H1 (cell line): ENCODE data around the gene TPSAB1. TPM values are rescaled to one million over a fixed set of nuclear protein-coding genes. Genes with fewer than 3 reads are reported as not detected.

Source experiments
- CTCF ChIA-PET: fragments of 300-600 bp; sonication (Branson Sonifier 250); formaldehyde crosslinking; loops from one replicate; lab custom pipeline; 2021; ENCODE audit not compliant: partially characterized antibody; lab: Charles Lee
- POLR2A ChIA-PET: fragments of 300-600 bp; sonication (Branson Sonifier 250); formaldehyde crosslinking; loops from one replicate; lab custom pipeline; 2021; ENCODE audit warnings: inconsistent platforms; ENCODE audit not compliant: partially characterized antibody; lab: Charles Lee
- DNase-seq, 2 experiments: peaks; one replicate each; pipeline versions ENCODE4 v3.0.0 to v3.0.0-alpha.2; 2010 to 2022; ENCODE audit warnings: low spot score in 2 of 2, low read depth in 1 of 2, mixed read lengths in 1 of 2
- FAIRE-seq: peaks from 2 replicates; lab custom pipeline; 2011; peaks lifted over from hg19 to GRCh38; lab: Jason Lieb, UNC
- H2AFZ ChIP-seq: 2 replicates; pipeline ENCODE4 v1.8.1; 2012; ENCODE audit warnings: low read length, inconsistent platforms
- H2AK5ac ChIP-seq: 2 replicates; pipeline ENCODE4 v1.6.1; 2013; ENCODE audit warnings: low read depth, low read length
- H2BK120ac ChIP-seq: replicated peaks from 2 replicates; pipeline ENCODE3; 2013; ENCODE audit warnings: low read depth, low read length, inconsistent platforms
- H2BK12ac ChIP-seq: 2 replicates; pipeline ENCODE4 v1.6.1; 2013; ENCODE audit warnings: low read depth, low read length
- H2BK15ac ChIP-seq: 2 replicates; pipeline ENCODE4 v1.6.1; 2013; ENCODE audit warnings: low read length
- H2BK20ac ChIP-seq: 2 replicates; pipeline ENCODE4 v1.6.1; 2013; ENCODE audit warnings: low read length
- H2BK5ac ChIP-seq: 2 replicates; pipeline ENCODE4 v1.6.1; 2013; ENCODE audit warnings: low read depth, low read length
- H3K14ac ChIP-seq: 2 replicates; pipeline ENCODE4 v1.6.1; 2013; ENCODE audit warnings: inconsistent platforms; ENCODE audit not compliant: insufficient read length
- H3K18ac ChIP-seq: 2 replicates; pipeline ENCODE4 v1.6.1; 2013; ENCODE audit warnings: low read length; ENCODE audit errors: extremely low read depth
- H3K23ac ChIP-seq: 2 replicates; pipeline ENCODE4 v1.6.1; 2013; ENCODE audit warnings: inconsistent platforms; ENCODE audit not compliant: insufficient read length
- H3K23me2 ChIP-seq: 2 replicates; pipeline ENCODE4 v1.6.1; 2013; ENCODE audit warnings: low read depth, low read length
- H3K27ac ChIP-seq: 2 replicates; pipeline ENCODE4 v1.6.1; 2011; ENCODE audit warnings: low read depth, low read length, inconsistent platforms
- H3K27me3 ChIP-seq, 4 experiments: replicated peaks in 1 of 4; 1 replicate in 1 of 4; 2 replicates in 3 of 4; pipeline versions ENCODE4 v1.6.1 to v1.8.1; 2011 to 2013; ENCODE audit warnings: low read length in 3 of 4, mild to moderate bottlenecking in 3 of 4, inconsistent platforms in 2 of 4, mixed read lengths in 2 of 4, moderate library complexity in 1 of 4; ENCODE audit not compliant: control insufficient read depth in 3 of 4, insufficient read depth in 3 of 4; ENCODE audit errors: extremely low read depth in 1 of 4
- H3K36me3 ChIP-seq, 4 experiments: 2 replicates each; pipeline versions ENCODE4 v1.6.1 to v1.8.1; 2011 to 2013; ENCODE audit warnings: mild to moderate bottlenecking in 4 of 4, low read length in 3 of 4, moderate library complexity in 2 of 4, control low read depth in 1 of 4, inconsistent platforms in 1 of 4; ENCODE audit not compliant: insufficient read depth in 4 of 4, control insufficient read depth in 2 of 4
- H3K4ac ChIP-seq: replicated peaks from 2 replicates; pipeline ENCODE3; 2013; ENCODE audit warnings: low read length, low read depth, mixed read lengths, inconsistent platforms; ENCODE audit not compliant: insufficient read length
- H3K4me1 ChIP-seq, 4 experiments: replicated peaks in 1 of 4; 1 replicate in 1 of 4; 2 replicates in 3 of 4; pipeline versions ENCODE4 v1.6.1 to v1.8.1; 2011 to 2013; ENCODE audit warnings: low read length in 3 of 4, inconsistent platforms in 2 of 4, mixed read lengths in 1 of 4; ENCODE audit not compliant: insufficient read depth in 4 of 4, control insufficient read depth in 3 of 4
- H3K4me2 ChIP-seq, 2 experiments: 2 replicates each; pipeline versions ENCODE4 v1.6.1 to v1.8.1; 2011 to 2013; ENCODE audit warnings: low read depth in 2 of 2, low read length in 2 of 2, control low read depth in 1 of 2, inconsistent platforms in 1 of 2, mild to moderate bottlenecking in 1 of 2; ENCODE audit not compliant: insufficient read depth in 1 of 2
- H3K4me3 ChIP-seq, 4 experiments: fragments of 200-600, 300-600 bp in 1 of 4; sonication (generic), shearing (Covaris generic), sonication (Bioruptor Twin) in 1 of 4; 2 replicates each; pipeline versions ENCODE4 v1.5.1 to v1.8.1; 2011 to 2016; ENCODE audit warnings: low read length in 4 of 4, low read depth in 3 of 4, control low read depth in 2 of 4, inconsistent platforms in 2 of 4, mild to moderate bottlenecking in 2 of 4, mixed read lengths in 1 of 4, moderate library complexity in 1 of 4; ENCODE audit not compliant: insufficient read depth in 2 of 4; ENCODE audit errors: extremely low read depth in 1 of 4
- H3K56ac ChIP-seq: replicated peaks from 2 replicates; pipeline ENCODE3; 2013; ENCODE audit warnings: low read depth, mild to moderate bottlenecking, mixed read lengths, low read length, inconsistent platforms; ENCODE audit not compliant: insufficient read length
- H3K79me1 ChIP-seq: 2 replicates; pipeline ENCODE4 v1.6.1; 2013; ENCODE audit warnings: low read depth, low read length, control low read depth
- H3K79me2 ChIP-seq, 2 experiments: 2 replicates each; pipeline versions ENCODE4 v1.6.1 to v1.8.1; 2012 to 2013; ENCODE audit warnings: low read length in 2 of 2, mild to moderate bottlenecking in 2 of 2, inconsistent platforms in 1 of 2; ENCODE audit not compliant: insufficient read depth in 2 of 2, control insufficient read depth in 1 of 2
- H3K9ac ChIP-seq, 4 experiments: replicated peaks in 1 of 4; 1 replicate in 1 of 4; 2 replicates in 3 of 4; pipeline versions ENCODE4 v1.6.1 to v1.8.1; 2011 to 2013; ENCODE audit warnings: low read depth in 3 of 4, low read length in 3 of 4, control low read depth in 2 of 4, mild to moderate bottlenecking in 2 of 4, moderate library complexity in 2 of 4, inconsistent platforms in 1 of 4; ENCODE audit errors: extremely low read depth in 1 of 4
- H3K9me3 ChIP-seq, 2 experiments: 2 replicates each; pipeline versions ENCODE4 v1.6.1 to v1.8.1; 2012 to 2013; ENCODE audit warnings: mild to moderate bottlenecking in 2 of 2, moderate library complexity in 2 of 2, control low read depth in 1 of 2, inconsistent platforms in 1 of 2, low read depth in 1 of 2, low read length in 1 of 2, mixed read lengths in 1 of 2; ENCODE audit not compliant: insufficient read depth in 2 of 2
- H4K20me1 ChIP-seq, 2 experiments: replicated peaks in 1 of 2; 2 replicates each; pipeline versions ENCODE3 to v1.8.1; 2011 to 2013; ENCODE audit warnings: inconsistent platforms in 2 of 2, low read length in 2 of 2, mild to moderate bottlenecking in 1 of 2; ENCODE audit not compliant: insufficient read depth in 2 of 2, control insufficient read depth in 1 of 2
- H4K5ac ChIP-seq: 2 replicates; pipeline ENCODE4 v1.6.1; 2013; ENCODE audit warnings: low read length, low read depth, mixed read lengths, inconsistent platforms; ENCODE audit not compliant: insufficient read length
- H4K8ac ChIP-seq: 2 replicates; pipeline ENCODE4 v1.8.0; 2013; ENCODE audit warnings: mild to moderate bottlenecking, moderate library complexity, low read length, inconsistent platforms; ENCODE audit not compliant: insufficient read depth; ENCODE audit errors: extremely low read depth
- H4K91ac ChIP-seq: replicated peaks from 2 replicates; pipeline ENCODE3; 2013; ENCODE audit warnings: low read length, mixed read lengths, inconsistent platforms; ENCODE audit not compliant: insufficient read length
- E2F6 ChIP-seq: IDR thresholded peaks from 2 replicates; pipeline ENCODE4 v1.6.1; 2012; ENCODE audit warnings: inconsistent platforms
- RNF2 ChIP-seq: fragments of 200-900, 300-1000 bp; sonication (generic); IDR thresholded peaks from 2 replicates; pipeline ENCODE4 v1.7.1; 2016; ENCODE audit warnings: borderline replicate concordance, low read depth, mild to moderate bottlenecking, antibody characterized with exemption, low read length; ENCODE audit not compliant: poor library complexity, severe bottlenecking; ENCODE audit errors: missing control alignments
- TEAD4 ChIP-seq: IDR thresholded peaks from 2 replicates; pipeline ENCODE4 v1.6.1; 2012; ENCODE audit warnings: low read depth, low read length, inconsistent platforms, mixed read lengths
- WGBS, 2 experiments: shearing (Covaris generic) in 1 of 2; methylation state at CpG; one replicate each; pipeline versions ENCODE4 v1.1.6 to v1.1.7; 2013 to 2015; ENCODE audit warnings: low lambda C conversion rate in 2 of 2, mixed read lengths in 2 of 2, inconsistent platforms in 1 of 2, low coverage in 1 of 2, missing lambda C conversion rate in 1 of 2; ENCODE audit not compliant: insufficient replicate concordance in 2 of 2, insufficient coverage in 1 of 2, insufficient read length in 1 of 2; ENCODE audit errors: extremely low coverage in 1 of 2, missing lambda C conversion rate in 1 of 2; 5-methylcytosine and 5-hydroxymethylcytosine counted together
- polyA plus RNA-seq, 7 experiments: library from polyadenylated mRNA; depleted of rRNA in 3 of 7; stranded (reverse) in 5 of 7; unstranded in 2 of 7; fragments of >200 nt in 5 of 7; fragments of 200-250 nt in 2 of 7; gene quantifications; 1 replicate in 5 of 7; 2 replicates in 1 of 7; 4 replicates in 1 of 7; pipeline versions ENCODE4 v1.2.1 to v1.2.3, GENCODE V29; 2011 to 2013; ENCODE audit warnings: missing spikeins in 2 of 7, mixed read lengths in 2 of 7
- total RNA-seq: library from RNA; stranded (reverse); fragmentation: NEBNext Ultra II Directional; extraction: Animal tissue kit (Norgen Biotek cat#: 25700); gene quantifications from 2 replicates; pipeline ENCODE4 v1.2.1, GENCODE V29; 2021

Gene TPSAB1
- total and polyA plus RNA-seq, 2 of the 8 experiments (the other 6 are each of a cell fraction or from before 2014, with no cell fraction given), result 0.09 TPM; not detected in 1

GRCh38 chr16:1265826-1266225, 25.3 kb downstream of the TPSAB1 start:
- Histone ChIP-seq H3K4ac (no peak overlapping the region), H2BK120ac (no peak overlapping the region), H2BK12ac (no peak overlapping the region), H3K79me2 (no peaks in the 10 kb centered on the region), H3K9ac (no peak overlapping the region), H3K27me3 (peaks cover 0 to 7% (median 3%) of the 10 kb centered on the region in 4 experiments; a peak in 3 of 7 replicates), H3K4me1 (peaks cover 0 to 2% (median 0%) of the 10 kb centered on the region in 4 experiments; a peak in 1 of 7 replicates), H3K4me3 (no peak overlapping the region), H3K14ac (no peak overlapping the region), H4K20me1 (peaks cover 0 to 7% of the 10 kb centered on the region in 2 experiments), H3K4me2 (no peak overlapping the region), H3K56ac (no peak overlapping the region), H3K79me1 (no peaks in the 10 kb centered on the region; the same call in 1 of the 2 replicates), H2BK20ac (no peak overlapping the region), H2BK15ac (no peak overlapping the region), H3K9me3 (peaks cover 0 to 2% of the 10 kb centered on the region in 2 experiments; a peak in 2 of 4 replicates), H3K27ac (no peak overlapping the region), H2AFZ (no peak overlapping the region), H4K8ac (no peak overlapping the region), H4K91ac (no peak overlapping the region), H3K23ac (no peak overlapping the region), H2AK5ac (no peak overlapping the region), H3K23me2 (peaks cover 3% of the 10 kb centered on the region; the same call in 1 of the 2 replicates), H4K5ac (no peak overlapping the region), H3K36me3 (no peaks in the 10 kb centered on the region; a peak in 1 of 8 replicates), H3K18ac (no peak overlapping the region), H2BK5ac (no peak overlapping the region)
- DNase-seq (no peak), FAIRE-seq (no peak)
- no peak for TF ChIP-seq E2F6
- TF ChIP-seq TEAD4, result no peak
- TF ChIP-seq RNF2, result no peak
- ChIA-PET CTCF (no interaction called here), POLR2A (interaction anchor here (1.0 kb wide), 1 partner anchor 10 kb away, joined by 3 read pairs; no protein-coding TSS in a partner anchor)
- 86% methylated on average over 17 of the region's 19 CpGs; no CpG with 5 or more reads in 1 of the 2 experiments for WGBS, 2 experiments
